GM19452 (cell line): ENCODE results near the gene USP37.
"Not testable (repeated sequence)": the region's sequence is repeated elsewhere in the genome, so short reads cannot be mapped to it uniquely, and the experiment has no call there.

ENCODE experiments used
- ATAC-seq: cut with Tn5 transposase; IDR thresholded peaks from one replicate; pipeline ENCODE4 v1.9.1; 2021; ENCODE audit not compliant: unreplicated experiment

USP37 gene

DNA sequence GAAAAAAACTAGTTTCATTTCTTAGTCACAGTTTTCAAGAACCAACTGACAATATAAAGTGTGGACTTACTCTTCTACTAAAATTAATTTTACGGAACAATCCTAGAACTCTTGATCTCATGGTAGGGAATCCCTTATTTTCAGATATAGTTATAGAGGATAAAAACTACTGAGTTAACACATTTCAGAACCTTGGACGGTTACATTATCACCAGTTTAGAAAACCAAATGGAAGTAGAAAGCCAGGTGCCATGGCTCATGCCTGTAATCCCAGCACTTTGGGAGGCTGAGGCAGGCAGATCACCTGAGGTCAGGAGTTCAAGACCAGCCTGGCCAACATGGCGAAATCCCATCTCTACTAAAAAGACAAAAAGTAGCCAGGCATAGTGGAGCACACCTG is 13.9 kb downstream of the USP37 start:
- not testable (repeated sequence) for ATAC-seq

DNA sequence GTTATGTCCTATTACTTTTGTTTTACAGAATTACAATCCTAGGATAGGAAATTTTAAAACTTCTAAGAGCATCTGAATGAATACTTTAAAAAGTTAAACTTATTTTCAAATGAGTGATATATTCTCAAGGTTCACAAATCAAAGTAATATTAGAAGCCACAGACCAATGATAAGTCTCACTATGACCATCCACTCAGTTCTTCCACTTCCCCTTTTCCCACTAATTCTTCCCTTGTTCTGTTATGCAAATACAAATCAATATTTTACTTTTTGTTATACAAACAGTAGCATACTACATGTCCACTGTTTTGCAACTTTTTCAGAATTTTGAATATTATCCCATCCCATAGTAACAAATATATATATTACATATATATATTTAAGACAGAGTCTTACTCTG is 20.2 kb downstream of the USP37 start:
- ATAC-seq = no peak

DNA sequence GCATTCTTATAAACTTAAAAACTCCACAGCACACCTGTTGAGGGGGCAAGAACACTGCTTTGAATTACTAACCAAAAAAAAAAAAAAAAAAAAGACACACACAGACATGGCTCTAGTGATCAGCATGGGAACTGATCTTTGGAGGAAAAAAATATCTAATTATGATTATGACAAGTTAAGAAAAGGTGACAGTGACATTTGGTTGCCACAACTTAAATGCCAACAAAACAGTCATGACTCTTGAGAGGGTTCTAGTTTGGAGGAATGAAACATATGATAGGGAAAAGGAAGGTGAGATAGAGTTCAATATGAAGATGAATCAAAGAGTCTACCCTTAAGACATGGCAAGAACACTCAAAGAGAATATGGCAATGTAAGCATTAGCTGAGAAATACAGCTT is 20.6 kb downstream of the USP37 start:
- no peak for ATAC-seq

DNA sequence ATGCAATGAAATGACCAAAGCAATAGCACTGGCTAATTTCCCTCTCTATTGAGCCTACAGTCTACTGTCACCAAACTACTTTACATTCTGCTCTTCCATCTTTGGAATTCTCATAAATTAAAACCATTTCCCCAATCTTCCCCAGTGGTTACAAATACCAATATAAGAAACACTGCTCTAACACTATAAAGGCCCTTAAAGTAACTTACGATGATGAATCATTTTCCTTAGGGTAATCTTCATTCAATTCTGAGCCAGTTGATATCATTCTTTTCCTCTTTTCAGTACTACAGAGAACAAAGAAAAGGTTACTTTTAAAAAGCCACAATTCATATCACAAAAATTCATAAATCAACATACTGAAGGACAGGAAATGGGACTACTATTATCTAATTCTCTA is 22.1 kb downstream of the USP37 start:
- no peak for ATAC-seq

DNA sequence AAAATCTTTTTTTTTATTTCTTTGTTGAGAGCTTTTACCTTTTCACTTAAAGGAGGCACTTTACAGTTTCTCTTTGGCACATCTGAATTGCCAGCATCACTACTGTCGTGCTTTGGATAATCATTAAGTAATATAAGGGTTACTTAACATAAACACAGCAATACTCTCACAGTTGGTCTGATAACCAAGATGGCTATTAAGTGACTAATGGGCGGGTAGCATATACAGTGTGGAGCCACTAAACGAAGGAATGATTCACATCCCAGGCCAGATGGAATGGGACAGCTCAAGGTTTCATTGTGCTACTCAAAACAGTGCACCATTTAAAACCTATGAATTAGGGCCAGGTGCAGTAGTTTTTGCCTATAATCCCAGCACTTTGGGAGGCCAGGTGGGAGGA is 28.1 kb downstream of the USP37 start:
- ATAC-seq = no peak

DNA sequence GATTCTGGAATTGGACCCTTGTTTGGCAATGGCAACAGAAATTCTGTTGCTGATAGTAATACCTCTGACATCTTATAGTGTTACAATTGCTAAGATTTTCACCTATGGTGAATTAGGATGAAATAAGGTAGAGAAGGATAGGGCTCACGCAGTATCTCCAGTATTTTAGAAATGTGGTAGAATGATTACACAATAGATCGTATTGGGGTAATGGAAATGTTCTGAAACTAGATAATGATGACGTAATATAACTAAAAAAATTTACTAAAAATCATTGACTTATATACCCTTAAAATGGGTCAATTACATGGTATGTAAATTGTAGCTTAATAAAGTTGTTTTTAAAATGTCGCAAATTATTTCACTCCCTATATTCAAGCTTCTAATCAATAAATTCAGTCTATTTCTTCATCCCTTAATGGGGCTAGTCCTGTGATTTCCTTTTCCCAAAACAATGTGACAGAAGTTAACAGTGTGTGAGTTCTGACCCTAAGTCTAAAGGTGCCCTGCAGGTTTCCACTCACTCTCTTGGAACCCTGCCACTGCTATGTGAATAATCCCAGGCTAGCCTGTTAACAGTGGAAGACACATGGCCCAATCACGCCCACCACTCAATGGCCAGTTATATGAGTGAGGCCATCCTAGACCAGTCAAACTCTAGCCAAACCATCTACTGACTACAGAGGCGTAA is 31.2 kb downstream of the USP37 start:
- no peak for ATAC-seq

DNA sequence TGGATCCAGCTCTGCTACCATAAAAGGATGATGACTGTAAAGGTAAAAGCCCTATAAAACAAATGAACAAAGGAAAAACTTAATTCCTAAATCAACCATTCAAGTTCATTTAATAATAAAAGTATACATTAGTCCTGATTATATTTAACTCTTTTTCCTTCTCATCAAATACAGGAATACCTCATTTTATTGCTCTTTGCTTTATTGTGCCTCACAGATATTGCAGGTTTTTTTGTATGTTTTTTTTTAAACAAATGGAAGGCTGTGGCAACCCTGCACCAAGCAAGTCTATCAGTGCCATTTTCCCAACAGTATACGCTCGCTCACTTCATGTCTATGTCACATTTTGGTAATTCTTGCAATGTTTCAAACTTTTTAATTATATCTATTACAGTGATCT is 38.2 kb downstream of the USP37 start:
- no peak for ATAC-seq

DNA sequence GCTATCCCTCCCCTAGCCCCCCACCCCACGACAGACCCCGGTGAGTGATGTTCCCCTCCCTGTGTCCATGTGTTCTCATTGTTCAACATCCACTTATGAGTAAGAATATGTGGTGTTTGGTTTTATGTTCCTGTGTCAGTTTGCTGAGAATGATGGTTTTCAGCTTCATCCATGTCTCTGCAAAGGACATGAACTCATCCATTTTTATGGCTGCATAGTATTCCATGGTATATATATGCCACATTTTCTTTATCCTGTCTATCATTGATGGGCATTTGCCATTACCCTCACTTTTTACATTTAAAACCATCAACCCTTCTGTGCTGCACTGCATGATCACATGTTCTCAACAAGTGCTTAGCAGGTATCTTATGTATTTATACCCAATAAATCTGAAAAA is 39.7 kb downstream of the USP37 start:
- not testable (repeated sequence) for ATAC-seq

DNA sequence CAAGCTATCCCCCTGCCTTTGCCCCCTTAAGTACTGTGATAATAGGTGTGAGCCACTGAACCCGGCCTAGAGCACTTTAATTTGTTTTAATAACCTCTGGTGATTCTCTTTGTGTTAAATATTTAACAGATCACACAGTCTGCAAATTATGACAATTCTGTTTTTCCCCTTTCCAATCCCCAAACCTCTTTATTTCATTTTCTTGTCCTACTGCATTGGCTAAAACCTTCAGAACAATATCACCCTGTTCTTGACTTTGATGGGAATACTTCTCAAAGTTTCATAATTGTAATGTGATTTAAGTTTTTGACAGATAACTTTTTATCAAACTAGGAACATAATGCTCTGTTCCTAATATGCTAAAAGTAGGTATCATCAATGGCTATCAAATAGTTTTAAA is 44.5 kb downstream of the USP37 start:
- ATAC-seq = no peak

DNA sequence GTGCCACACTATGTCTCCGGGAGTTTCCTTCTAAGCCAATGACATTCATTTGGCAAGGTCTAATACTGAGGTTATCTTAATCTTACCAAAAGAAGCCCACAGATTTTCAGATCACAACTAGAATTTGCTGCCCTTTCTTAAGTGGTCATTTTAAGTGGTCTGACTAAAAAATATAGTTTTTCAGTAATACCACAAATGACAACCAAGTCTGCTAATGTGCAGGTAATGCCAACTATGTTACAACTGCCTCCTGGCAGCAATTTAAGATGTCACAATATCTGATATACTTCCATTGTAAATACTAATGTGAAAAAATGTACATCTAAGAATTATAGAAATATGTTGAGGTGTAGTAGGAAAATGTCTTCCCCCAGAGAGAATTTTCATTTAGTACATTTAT is 49.3 kb downstream of the USP37 start:
- ATAC-seq = no peak

DNA sequence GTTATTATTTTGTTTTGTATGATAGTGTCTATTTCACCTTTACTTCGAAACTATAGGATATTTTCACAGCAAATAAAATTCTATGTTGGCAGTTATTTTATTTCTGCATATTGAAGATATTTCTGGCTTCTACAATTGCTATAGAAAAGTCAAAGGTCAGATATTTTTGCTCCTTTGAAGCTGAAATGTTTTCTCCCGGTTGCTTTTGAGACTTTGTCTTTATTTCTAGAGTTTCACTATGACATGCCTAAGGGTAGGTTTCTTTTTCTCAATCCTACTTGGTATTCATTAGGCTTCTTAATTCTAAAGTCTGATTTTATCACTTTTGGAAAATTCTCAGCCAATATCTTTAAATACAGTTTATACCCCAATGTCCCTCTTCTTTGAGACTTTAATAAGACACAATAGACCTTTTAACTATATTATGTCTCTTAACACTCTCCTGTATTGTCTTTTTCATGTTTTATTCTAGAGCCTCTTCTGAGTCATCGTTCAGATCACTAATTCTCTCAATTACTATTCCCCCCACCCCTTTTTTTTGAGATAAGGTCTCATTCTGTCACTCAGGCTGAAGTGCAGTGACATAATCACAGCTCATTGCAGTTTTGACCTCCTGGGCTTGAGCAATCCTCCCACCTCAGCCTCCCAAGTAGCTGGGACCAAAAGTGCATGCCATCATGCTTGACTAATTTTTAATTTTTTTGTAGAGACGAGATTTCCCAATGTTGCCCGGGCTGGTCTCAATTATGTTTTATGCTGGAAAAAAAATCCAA is 50.5 kb downstream of the USP37 start:
- ATAC-seq = peak; percentile 68

DNA sequence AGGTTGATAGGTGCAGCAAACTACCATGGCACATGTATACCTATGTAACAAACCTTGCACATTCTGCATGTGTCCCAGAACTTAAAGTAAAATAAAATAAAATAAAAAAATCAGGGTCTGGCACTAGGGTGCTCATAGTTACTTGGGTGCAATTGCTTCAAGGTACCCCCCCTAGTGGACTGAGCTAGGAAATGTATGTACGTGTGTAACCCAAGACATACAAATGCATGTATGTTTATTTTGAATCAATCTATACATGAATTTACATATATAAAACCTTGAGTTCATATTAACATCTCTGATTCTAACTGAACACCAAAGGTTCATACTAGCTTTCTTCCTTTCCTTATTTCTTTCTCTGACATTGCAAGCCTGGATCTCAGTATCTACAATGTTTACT is 51.5 kb downstream of the USP37 start:
- no peak for ATAC-seq

DNA sequence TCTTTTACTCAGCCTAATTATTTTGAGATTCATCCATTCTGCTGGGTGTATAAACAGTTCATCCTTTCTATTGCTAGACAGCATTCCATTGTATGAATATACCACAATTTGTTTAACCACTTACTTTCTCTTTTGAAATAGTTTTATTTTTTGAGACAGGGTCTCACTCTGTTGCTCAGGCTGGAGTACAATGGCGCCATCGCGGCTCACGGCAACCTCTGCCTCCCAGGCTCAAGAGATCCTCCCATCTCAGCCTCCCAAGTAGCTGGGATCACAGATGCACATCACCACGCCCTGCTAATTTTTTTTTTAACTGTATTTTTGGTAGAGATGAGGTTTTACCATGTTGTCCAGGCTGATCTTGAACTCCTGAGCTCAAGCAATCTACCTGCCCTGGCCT is 54.5 kb downstream of the USP37 start:
- no peak for ATAC-seq

DNA sequence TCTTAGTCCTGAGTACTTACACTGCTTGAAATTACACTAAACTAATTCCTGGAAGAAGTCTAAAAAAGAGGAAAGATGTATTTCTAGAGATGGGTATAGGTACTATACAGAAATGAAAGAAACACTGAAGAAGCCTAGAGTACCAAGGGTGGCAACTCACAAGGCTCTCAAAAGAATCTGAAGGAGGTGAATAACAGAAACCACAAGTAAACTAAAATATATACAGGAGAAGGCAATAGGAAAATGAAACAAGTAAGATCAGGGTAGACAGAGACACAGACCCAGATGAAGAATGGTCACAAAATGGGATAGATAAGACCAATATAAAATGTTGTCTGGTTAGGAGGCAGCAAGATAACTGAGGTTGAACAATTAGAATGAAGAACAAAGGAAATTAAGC is 59.9 kb downstream of the USP37 start:
- ATAC-seq = no peak

DNA sequence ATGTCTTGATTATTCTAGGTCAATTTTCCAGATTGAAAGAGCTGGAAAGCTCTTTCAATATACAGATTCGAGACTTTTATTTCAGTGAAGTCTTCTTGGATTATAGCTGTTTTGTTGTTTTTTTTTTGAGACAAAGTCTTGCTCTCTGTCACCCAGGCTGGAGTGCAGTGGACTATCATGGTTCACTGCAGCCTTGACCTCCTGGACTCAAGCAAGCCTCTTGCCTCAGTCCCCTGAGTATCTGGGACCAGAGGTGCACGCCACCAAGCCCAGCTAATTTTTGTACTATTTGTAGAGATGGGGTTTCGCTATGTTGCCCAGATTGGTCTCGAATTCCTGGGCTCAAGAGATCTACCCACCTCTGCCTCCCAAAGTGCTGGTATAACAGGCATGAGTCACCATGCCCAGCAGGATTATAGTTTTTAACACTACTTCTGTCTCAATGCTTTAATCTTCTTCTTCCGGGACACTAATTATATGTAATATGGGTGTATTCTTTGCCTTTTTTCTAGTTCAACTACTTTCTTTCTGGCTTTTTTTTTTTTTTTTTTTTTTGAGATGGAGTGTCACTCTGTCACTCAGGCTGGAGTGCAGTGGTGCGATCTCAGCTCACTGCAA is 62.3 kb downstream of the USP37 start:
- no peak for ATAC-seq

DNA sequence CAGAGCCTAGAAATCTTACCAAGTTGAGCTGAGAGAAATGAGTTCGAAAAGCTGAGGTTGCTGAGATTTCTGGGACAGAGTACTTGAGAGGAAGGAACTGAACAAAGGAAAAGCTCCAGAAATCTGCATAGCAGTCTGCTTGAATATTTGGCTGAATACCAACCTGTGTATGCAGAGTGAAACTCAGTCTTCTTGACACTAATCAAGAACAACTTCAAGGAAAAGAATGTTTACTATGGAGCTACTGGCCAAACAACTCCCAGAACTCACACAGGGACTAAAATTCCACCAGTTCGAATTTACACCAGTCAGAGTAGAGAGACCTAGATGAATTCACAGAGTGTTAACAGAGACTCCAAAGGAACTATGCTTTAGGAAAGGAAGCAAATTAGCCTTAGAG is 66.5 kb downstream of the USP37 start:
- ATAC-seq = no peak

DNA sequence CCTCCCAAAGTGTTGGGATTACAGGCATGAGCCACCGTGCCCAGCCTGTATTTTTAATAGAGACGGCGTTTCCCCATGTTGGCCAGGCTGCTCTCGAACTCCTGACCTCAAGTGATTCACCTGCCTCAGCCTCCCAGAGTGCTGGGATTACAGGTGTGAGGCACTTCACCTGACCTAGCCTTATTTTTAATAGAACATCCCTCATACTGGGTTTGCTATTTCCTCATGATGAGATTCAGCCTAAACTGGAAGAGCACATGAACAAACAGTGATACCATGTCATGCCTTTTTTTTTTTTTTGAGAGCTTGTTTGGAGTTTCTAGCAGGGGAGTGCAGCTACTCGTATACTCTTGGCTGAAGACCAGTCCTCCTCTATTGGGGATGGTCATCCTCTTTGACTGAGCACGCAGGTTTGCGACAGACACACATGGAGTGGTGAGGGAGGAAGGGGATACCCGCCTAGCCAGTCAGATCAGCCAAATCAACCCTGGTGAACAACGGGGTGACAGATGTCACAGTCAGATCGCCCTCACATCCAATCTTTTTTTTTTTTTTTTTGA is 67.6 kb downstream of the USP37 start:
- no peak for ATAC-seq

DNA sequence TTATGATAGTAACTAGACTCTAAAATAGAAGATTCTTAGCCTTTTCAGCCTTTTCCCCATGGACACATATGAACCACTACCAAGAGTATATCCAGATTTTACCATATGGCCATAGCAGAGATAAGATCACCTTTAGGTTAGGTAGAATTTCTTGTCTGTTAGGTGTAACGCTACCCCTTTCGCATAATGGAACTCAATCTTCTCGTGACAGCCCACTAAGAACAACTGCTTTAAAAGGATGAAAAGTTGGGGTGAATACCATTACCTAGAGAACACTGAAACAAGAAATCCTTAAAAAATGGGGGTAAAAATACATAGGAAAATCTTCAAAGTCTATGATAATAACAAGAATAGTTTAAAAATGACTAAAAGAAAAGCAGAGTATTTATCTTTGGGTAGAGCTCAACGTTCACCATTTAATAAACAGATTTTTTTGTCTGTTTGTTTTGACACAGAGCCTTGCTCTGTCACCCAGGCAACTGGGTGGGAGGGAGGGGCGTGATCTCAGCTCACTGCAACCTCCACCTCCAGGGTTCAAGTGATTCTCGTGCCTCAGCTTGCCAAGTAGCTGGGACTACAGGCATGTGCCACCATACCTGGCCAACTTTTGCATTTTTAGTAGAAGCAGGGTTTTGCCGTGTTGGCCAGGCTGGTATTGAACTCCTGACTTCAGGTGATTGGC is 82.0 kb downstream of the USP37 start:
- ATAC-seq = no peak

DNA sequence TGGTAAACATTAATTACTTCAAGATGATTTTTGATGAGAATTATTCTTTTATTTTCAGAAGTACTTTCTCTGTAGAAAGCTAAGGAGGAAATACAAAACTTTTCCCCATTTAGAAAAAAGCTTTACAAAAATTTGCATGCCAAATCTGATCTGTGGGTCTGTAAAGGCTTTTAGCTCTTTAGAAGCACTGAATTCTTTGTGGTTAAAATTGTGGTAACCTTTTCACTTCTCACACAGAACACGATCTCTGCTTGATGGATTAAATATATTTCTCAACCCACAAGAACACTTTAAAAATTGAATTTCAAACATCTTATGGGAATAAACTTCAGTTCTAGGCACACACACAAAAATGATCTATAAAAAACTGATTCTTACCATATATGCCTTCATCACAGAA is 85.5 kb downstream of the USP37 start:
- ATAC-seq = no peak

DNA sequence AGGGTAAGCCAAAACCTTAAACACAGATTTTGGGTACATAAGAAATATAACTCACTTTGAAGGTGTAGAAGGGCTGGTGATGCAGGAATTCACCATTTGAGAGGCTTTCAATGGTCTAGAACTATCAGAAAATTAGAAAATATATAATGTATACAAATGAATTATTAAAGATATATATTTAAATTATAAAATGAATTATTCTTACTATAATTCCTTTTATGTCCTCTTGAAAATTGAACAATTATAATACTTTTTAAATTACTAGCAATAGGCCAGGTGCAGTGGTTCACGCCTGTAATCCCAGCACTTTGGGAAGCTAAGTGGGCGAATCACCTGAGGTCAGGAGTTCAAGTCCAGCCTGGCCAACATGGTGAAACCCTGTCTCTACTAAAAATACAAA is 88.6 kb downstream of the USP37 start:
- ATAC-seq = no peak

DNA sequence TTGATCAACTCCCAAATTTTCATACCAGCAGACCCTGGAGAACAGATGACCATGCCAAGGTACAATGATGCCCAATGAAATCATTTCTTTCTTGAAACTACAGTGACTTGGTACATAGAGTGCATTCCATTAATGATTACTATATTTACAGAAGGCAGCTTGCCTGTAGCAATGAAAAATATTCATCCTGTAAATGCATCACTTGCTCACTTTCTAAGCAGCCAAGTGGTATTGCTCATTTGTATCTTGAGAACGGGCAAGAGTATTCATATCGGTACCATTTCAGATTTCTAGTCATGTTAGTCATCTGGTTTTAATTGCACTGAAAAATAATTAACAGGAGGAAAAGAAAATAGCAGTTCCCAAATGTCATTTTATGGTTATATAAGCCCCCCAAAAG is 89.6 kb downstream of the USP37 start:
- no peak for ATAC-seq
